Ishikawa (cell line): Measurements from ENCODE around the gene CMYA5.

Experiments used
- CEBPB ChIP-seq: IDR thresholded peaks from 2 replicates; pipeline ENCODE4 v1.6.1; 2012
- CREB1 ChIP-seq: IDR thresholded peaks from 2 replicates; pipeline ENCODE4 v1.6.1; 2012; ENCODE audit warnings: low read depth
- EGR1 ChIP-seq: IDR thresholded peaks from 2 replicates; pipeline ENCODE4 v1.6.1; 2012
- EP300 ChIP-seq: IDR thresholded peaks from 2 replicates; pipeline ENCODE4 v1.6.1; 2012; ENCODE audit warnings: borderline replicate concordance
- FOXM1 ChIP-seq: IDR thresholded peaks from 2 replicates; pipeline ENCODE4 v1.6.1; 2012; ENCODE audit warnings: low read depth, borderline replicate concordance
- MAX ChIP-seq: IDR thresholded peaks from 2 replicates; pipeline ENCODE4 v1.6.1; 2012
- NFIC ChIP-seq: IDR thresholded peaks from 2 replicates; pipeline ENCODE4 v1.6.1; 2012
- RAD21 ChIP-seq: IDR thresholded peaks from 2 replicates; pipeline ENCODE4 v1.6.1; 2012; ENCODE audit warnings: low read depth
- REST ChIP-seq: IDR thresholded peaks from 2 replicates; pipeline ENCODE4 v1.6.1; 2012; ENCODE audit warnings: low read depth, mild to moderate bottlenecking
- TAF1 ChIP-seq: IDR thresholded peaks from 2 replicates; pipeline ENCODE4 v1.6.1; 2012; ENCODE audit warnings: low read depth, mild to moderate bottlenecking
- TCF12 ChIP-seq: IDR thresholded peaks from 2 replicates; pipeline ENCODE4 v1.6.1; 2012; ENCODE audit warnings: low read depth
- TEAD4 ChIP-seq: IDR thresholded peaks from 2 replicates; pipeline ENCODE4 v1.6.1; 2012
- USF1 ChIP-seq: IDR thresholded peaks from 2 replicates; pipeline ENCODE4 v1.6.1; 2012
- YY1 ChIP-seq: IDR thresholded peaks from 2 replicates; pipeline ENCODE4 v1.6.1; 2012; ENCODE audit warnings: low read depth
- ZBTB7A ChIP-seq: IDR thresholded peaks from 2 replicates; pipeline ENCODE4 v1.6.1; 2012; ENCODE audit warnings: low read depth

CMYA5 gene

GRCh38 chr5:79713727-79714126 is 24.1 kb downstream of the CMYA5 start:
- TF ChIP-seq YY1, result no peak
- no peak for TF ChIP-seq RAD21
- TF ChIP-seq USF1, result no peak
- TF ChIP-seq EP300, result no peak
- no peak for TF ChIP-seq FOXM1
- no peak for TF ChIP-seq TCF12
- TF ChIP-seq NFIC, result no peak
- no peak for TF ChIP-seq REST
- no peak for TF ChIP-seq MAX
- no peak for TF ChIP-seq ZBTB7A
- TF ChIP-seq TAF1, result no peak
- no peak for TF ChIP-seq CREB1
- TF ChIP-seq TEAD4, result no peak

- TF ChIP-seq ZBTB7A (no peak), TEAD4 (no peak), EP300 (no peak), FOXM1 (no peak), CEBPB (no peak), EGR1 (no peak), RAD21 (no peak), USF1 (no peak), TAF1 (no peak), CREB1 (no peak), TCF12 (no peak), NFIC (no peak), YY1 (no peak), REST (no peak), MAX (no peak)
These were observed 27.2 kb downstream of the CMYA5 start for GRCh38 chr5:79716839-79717238.

GRCh38 chr5:79720096-79720495 is 30.5 kb downstream of the CMYA5 start:
- TF ChIP-seq CREB1 (no peak), TEAD4 (no peak), FOXM1 (no peak), RAD21 (no peak), YY1 (no peak), EGR1 (no peak), TAF1 (no peak), NFIC (no peak), EP300 (no peak), ZBTB7A (no peak), MAX (no peak), TCF12 (no peak)

GRCh38 chr5:79727451-79728355 is 38.1 kb downstream of the CMYA5 start:
- TF ChIP-seq REST (no peak), MAX (no peak), ZBTB7A (no peak), NFIC (no peak), TAF1 (no peak), CEBPB (no peak), TEAD4 (no peak), TCF12 (no peak), EP300 (no peak), CREB1 (no peak), EGR1 (no peak)
